ENCODE results near the gene LPO.

The LPO gene

DNA sequence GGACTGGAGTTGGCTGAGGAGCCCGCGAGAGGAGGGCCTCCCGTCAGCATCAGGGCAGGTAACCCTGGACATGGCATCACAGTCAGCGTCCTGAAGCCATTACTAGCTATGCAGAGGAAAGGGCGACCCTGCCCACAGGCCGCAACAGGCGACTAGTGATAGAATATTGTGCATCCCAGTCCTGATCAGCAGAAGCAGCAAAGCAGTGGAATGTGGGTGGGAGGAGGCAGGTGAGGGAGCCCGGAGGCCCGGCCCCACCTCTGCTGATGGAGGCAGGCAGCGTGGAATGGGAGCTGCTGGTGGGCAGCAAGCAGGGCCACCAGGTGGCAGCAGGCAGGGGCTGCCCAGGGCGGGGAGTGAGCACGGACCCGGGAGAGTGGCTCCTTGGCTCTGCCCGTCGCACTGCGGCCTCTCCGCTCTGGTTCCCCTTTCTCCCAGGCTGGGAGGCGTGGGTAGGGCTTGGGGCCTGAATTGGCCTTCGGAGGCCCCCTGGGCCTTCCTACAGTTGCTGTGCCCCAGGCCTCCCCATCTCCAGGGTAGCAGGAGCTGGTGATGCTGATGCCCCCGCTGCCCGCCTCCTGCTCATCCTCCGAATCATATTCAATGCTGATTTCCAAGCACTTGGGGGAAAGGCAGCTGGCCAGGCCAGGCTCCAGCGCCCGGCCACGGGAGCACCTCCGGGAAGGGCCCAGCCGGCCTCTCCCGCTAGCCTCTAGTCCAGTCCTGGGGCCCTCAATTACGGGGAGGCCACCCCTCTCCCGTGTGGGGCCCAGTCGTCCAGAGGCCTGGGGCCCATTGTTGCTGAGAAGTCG, 70.0 kb downstream of the LPO start:
- TF ChIP-seq SIN3A (IDR thresholded peaks at IDR 0.05; ENCODE audit: borderline replicate concordance, insufficient read depth, low read length) (no peak), TAF1 (IDR thresholded peaks at IDR 0.05; ENCODE audit: borderline replicate concordance, insufficient read depth, low read length) (no peak)
- TF ChIP-seq, protein P1, sequence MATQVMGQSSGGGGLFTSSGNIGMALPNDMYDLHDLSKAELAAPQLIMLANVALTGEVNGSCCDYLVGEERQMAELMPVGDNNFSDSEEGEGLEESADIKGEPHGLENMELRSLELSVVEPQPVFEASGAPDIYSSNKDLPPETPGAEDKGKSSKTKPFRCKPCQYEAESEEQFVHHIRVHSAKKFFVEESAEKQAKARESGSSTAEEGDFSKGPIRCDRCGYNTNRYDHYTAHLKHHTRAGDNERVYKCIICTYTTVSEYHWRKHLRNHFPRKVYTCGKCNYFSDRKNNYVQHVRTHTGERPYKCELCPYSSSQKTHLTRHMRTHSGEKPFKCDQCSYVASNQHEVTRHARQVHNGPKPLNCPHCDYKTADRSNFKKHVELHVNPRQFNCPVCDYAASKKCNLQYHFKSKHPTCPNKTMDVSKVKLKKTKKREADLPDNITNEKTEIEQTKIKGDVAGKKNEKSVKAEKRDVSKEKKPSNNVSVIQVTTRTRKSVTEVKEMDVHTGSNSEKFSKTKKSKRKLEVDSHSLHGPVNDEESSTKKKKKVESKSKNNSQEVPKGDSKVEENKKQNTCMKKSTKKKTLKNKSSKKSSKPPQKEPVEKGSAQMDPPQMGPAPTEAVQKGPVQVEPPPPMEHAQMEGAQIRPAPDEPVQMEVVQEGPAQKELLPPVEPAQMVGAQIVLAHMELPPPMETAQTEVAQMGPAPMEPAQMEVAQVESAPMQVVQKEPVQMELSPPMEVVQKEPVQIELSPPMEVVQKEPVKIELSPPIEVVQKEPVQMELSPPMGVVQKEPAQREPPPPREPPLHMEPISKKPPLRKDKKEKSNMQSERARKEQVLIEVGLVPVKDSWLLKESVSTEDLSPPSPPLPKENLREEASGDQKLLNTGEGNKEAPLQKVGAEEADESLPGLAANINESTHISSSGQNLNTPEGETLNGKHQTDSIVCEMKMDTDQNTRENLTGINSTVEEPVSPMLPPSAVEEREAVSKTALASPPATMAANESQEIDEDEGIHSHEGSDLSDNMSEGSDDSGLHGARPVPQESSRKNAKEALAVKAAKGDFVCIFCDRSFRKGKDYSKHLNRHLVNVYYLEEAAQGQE (IDR thresholded peaks at IDR 0.05; ENCODE audit: insufficient read depth in 1 of 2, low read depth in 2 of 2, low read length in 2 of 2) = no peak

- TF ChIP-seq TAF1 (IDR thresholded peaks at IDR 0.05; ENCODE audit: borderline replicate concordance, insufficient read depth, low read length) (no peak), POLR2AphosphoS5 (IDR thresholded peaks at IDR 0.05; ENCODE audit: low read depth, low read length) (no peak), SIN3A (IDR thresholded peaks at IDR 0.05; ENCODE audit: borderline replicate concordance, insufficient read depth, low read length) (no peak)
- TF ChIP-seq, protein P1 (IDR thresholded peaks at IDR 0.05; ENCODE audit: insufficient read depth in 1 of 2, low read depth in 2 of 2, low read length in 2 of 2) = no peak
These were observed 70.9 kb downstream of the LPO start for GRCh38 chr17:58308985-58309917.

DNA sequence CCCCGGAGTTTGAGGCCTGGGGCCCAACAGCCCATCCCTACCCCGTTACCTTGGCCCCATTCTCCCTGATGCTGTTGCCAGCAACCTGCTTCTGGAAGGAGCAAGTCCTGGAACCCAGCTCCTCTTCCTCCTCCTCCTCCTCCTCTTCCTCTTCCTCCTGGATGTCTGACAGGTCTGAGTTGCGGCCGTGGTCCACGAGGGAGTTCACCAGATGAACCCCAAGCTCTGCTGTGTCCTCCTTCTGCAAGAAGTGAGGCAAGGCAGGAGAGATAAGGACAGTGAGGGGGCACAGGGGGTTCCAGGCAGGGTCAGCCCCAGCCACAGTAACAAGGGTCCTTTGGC, 71.5 kb downstream of the LPO start:
- TF ChIP-seq POLR2AphosphoS5 (IDR thresholded peaks at IDR 0.05; ENCODE audit: low read depth, low read length) = no peak
- TF ChIP-seq, protein P1 (IDR thresholded peaks at IDR 0.05; ENCODE audit: insufficient read depth in 1 of 2, low read depth in 2 of 2, low read length in 2 of 2) = no peak
- no peak for TF ChIP-seq FOXP2 (optimal IDR thresholded peaks at IDR 0.05; ENCODE audit: borderline replicate concordance, extremely low read depth, extremely low read length, insufficient read depth)
- TF ChIP-seq TAF1 (IDR thresholded peaks at IDR 0.05; ENCODE audit: borderline replicate concordance, insufficient read depth, low read length) = no peak
- TF ChIP-seq SIN3A (IDR thresholded peaks at IDR 0.05; ENCODE audit: borderline replicate concordance, insufficient read depth, low read length) = no peak

DNA sequence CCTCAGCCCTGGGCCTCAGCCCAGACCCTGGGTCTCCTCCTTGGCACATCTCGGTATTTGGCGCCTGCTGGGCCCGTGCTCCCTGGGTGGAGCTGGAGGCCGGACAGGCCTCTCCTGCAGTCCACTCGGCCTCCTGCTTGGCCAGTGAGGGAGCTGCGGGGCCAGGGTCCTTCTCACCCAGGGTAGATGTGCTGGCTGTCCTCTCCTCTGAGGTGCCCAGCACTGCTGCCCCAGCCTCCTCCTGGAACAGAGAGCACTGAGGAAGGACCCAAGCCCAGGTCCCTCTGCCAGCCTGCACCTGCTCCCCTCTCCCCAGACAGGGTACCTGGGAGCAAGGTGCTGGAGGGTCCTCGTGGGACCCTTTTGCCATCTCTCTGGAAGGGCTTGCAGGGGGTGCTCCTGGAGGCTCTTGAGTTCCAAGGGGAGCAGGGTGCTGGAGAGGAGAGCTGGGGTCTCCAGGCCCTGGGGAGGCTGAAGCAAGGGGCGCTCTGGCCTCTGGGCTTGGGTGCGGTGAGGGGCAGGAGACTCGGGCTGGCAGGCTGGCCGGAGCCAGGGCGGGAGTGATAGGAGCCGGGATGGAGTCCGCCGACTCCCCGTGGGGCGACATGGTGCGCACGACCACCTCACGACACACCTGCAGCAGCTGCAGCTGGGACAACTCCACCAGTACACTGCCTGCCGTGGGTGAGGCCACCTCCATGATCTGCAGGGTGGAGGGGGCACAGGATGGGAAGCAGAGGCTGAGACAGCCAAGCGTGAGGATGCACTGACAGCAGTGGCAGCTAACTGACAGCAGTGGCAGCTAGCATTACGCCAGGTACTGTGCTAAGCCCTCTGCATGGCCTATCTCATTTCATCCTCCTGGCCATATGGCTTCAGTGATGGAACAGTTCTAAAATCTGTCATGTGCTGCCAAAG, 72.4 kb downstream of the LPO start:
- TF ChIP-seq TAF1 (IDR thresholded peaks at IDR 0.05; ENCODE audit: borderline replicate concordance, insufficient read depth, low read length) = no peak

DNA sequence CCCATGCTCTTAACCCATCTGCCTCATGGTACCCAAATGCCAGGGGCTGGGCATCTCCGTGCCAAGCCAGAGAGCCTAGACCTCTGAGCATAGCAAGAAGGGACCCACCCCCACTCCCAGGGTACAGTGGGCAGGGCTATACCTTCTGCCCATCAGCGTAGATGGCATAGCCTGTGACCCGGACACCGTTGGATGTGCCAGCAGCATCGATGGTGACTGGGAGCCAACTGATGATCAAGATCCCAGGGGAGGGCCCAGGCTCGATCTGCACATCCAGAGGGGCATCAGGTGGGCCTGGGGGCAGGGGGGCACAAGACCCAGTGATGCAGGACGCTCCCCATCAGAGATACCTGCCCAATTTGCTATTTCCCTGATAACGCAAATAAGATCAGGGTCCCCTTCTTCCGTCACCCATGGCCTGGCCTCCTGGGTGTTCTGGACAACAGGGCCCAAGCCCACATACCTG, 73.1 kb downstream of the LPO start:
- TF ChIP-seq SIN3A (IDR thresholded peaks at IDR 0.05; ENCODE audit: borderline replicate concordance, insufficient read depth, low read length) = no peak
- TF ChIP-seq, protein P1 (IDR thresholded peaks at IDR 0.05; ENCODE audit: insufficient read depth in 1 of 2, low read depth in 2 of 2, low read length in 2 of 2) = no peak
- TF ChIP-seq POLR2AphosphoS5 (IDR thresholded peaks at IDR 0.05; ENCODE audit: low read depth, low read length) = no peak
- TF ChIP-seq TAF1 (IDR thresholded peaks at IDR 0.05; ENCODE audit: borderline replicate concordance, insufficient read depth, low read length) = no peak
- TF ChIP-seq FOXP2 (optimal IDR thresholded peaks at IDR 0.05; ENCODE audit: borderline replicate concordance, extremely low read depth, extremely low read length, insufficient read depth) = no peak

Measured in PFSK-1 (cell line).